ENCODE results near the gene INVS.

- TF ChIP-seq CTCF (IDR thresholded peaks at IDR 0.05 in 2 of 3, conservative IDR thresholded peaks at IDR 0.05 in 1 of 3; ENCODE audit: borderline replicate concordance in 1 of 3, insufficient read depth in 1 of 3, low read depth in 2 of 3, low read length in 2 of 3) (no peak), EZH2 (IDR thresholded peaks at IDR 0.05) (no peak), POLR2AphosphoS5 (IDR thresholded peaks at IDR 0.05; ENCODE audit: low read depth, low read length) (no peak), SRF (IDR thresholded peaks at IDR 0.05; ENCODE audit: low read depth) (no peak), SIN3A (IDR thresholded peaks at IDR 0.05; ENCODE audit: low read depth) (no peak), REST (IDR thresholded peaks at IDR 0.05; ENCODE audit: low read depth) (no peak), CBX3 (IDR thresholded peaks at IDR 0.05; ENCODE audit: low read depth) (no peak), CEBPB (IDR thresholded peaks at IDR 0.05; ENCODE audit: low read depth) (no peak), RAD21 (IDR thresholded peaks at IDR 0.05; ENCODE audit: low read depth) (no peak), ATF3 (IDR thresholded peaks at IDR 0.05) (no peak), ZFX (IDR thresholded peaks at IDR 0.05) (no peak), POLR2A (IDR thresholded peaks at IDR 0.05; ENCODE audit: borderline replicate concordance, extremely low read depth, insufficient read depth, insufficient read length) (no peak), YY1 (IDR thresholded peaks at IDR 0.05; ENCODE audit: extremely low read depth, insufficient replicate concordance, low read depth, low read length) (no peak)
Observed at GRCh38 chr9:100091650-100092049, 7.4 kb upstream of the INVS start.

Measured in HCT116 (cell line).